GM20431 (cell line): Measurements from ENCODE around the gene MEIOSIN.
"Not testable (repeated sequence)": the region's sequence is repeated elsewhere in the genome, so short reads cannot be mapped to it uniquely, and the experiment has no call there.

Source experiments
- in situ Hi-C: fragments of 300-500 bp; cut with MseI, MboI; formaldehyde crosslinking; loops from one replicate; pipeline ENCODE4 v1.15.0; 2020; ENCODE audit warnings: low sequenced_read_pairs; ENCODE audit not compliant: unreplicated experiment

Gene MEIOSIN, protein sequence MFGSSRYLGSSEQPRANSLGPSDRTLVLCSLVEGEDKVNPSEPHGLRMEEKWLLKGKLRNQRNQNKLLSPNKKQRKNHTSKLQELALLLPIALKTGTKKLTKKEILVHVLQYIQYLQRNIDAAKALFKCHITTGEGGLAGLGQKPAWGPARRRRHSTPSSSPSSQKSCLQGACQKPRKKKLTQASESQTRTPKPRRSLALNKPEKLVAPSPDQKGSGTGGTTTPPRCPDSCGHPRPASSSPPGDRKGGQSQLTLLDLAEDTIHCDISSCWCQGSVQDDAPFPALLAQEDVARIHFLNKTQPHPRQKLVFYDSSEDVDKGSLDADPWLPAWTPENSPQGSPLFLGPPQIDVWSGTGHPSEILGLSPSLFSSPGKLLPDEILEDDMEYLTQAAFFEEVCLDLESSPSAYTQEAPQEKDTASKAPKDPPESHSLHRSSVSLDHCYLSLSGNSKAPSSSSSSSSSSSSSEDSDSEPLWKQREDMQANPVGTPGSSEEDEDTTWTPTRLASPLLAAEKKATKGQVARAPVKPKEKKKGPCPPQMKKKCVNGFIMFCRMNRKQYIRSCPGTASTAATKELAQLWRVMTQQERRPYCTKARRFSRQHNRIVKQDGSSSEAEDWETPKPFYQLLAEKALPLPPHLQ

DNA sequence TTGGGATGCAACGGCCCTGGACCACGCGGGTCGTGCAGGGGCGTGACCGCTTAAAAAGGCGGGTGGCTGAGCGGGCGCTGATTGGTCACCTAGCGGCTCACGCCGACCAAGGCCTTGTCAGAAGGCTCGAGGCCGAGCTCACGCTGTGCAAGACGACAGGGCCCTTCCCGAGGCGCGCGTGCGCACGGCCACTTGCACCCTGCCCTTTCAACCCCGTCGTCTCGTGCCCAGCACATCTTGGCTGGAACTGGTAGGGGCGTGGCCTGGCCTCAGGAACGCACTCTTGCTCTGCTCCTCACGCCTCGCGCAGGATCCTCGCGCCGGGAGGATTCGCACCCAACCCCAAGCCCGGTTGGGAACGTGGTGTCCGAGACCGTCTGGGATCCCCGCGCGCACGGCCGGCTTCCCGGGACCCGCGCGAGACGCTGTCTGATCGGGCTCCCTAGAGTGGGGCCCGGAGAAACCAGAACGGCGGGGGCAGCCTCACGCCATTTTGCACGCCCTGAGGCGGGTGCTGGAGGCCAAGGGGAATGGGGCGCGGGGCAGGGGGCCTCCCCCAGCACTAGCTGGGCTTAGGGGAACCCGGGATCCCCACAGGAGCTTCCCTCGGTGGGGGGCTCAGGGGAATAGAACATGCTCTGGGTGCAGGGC, at the start of gene MEIOSIN:
Gene MEIOSIN, plus strand, starts transcription at position 280 of the 651 bp plus-strand sequence. CDS start 1,938 bp downstream, outside the sequence.
- in situ Hi-C loops, result no loop called here

DNA sequence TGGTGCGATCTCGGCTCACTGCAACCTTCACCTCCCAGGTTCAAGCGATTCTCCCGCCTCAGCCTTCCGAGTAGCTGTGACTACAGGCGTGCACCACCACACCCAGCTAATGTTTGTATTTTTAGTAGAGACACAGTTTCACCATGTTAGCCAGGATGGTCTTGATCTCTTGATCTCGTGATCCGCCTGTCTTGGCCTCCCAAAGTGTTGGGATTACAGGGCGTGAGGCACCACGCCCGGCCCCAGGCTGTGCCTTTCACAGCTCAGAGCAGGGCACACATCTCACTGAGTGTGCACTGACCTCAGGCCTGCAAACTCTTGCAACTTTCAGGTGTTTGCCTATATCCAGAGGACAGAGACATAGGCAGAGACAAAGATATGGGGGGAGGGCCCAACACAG, 48.2 kb upstream of the MEIOSIN start:
- in situ Hi-C loops, result not testable (repeated sequence)

DNA sequence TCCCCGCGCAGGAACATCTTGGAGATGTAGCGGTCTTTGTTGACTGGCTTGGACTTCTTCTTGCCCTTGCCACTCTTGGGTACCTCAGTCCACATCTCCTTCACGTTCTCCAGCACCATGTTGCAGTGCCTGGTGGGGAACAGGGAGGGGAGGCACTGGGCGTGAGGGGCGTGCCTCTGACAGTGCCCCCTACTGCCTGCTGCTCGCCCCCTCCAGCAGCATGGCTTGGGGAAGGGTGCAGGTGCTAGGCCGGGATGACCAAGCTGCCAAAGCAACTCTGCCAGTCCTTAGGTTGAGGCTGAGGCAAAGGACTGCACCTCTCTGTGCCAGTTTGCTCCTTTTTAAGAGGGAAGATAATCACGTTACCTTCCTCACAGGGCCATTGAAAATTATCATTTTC, 45.6 kb upstream of the MEIOSIN start:
- in situ Hi-C loops, result no loop called here

DNA sequence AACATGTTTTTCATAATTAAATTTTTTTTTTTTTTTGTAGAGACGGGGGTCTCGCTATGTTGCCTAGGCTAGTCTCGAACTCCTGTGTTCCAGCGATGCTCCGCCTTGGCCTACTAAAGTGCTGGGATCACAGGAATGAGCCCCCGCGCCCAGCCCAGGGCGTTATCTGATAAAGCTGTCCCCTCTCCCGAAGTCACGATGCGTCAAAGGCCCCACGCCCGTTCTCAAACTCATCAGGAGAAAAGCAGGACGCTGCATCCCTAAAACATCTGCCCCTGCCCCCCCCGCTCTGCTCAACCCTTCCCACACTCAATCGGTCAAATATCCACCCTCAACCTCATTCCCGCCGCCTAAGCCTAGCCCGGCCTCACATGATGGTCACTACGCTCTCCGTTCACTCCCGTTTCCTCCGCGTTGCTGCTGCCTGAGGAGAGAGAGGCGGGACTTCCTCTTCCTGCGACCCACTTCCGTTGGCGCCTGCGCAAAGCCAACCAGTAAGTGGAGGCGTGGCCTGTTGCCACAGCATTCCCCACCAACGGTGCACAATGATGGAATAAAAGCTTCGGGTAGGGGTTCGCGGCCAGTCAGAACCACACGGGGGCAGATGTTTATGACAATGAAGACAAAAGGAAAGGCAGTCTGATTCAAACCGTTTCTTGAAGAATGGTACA, 41.6 kb upstream of the MEIOSIN start, which contains the start of gene SNRPD2:
Gene SNRPD2, minus strand, starts transcription at position 438 of the 671 bp plus-strand sequence. Its CDS starts 65 bp downstream, at position 373.
- in situ Hi-C loops, result no loop called here

DNA sequence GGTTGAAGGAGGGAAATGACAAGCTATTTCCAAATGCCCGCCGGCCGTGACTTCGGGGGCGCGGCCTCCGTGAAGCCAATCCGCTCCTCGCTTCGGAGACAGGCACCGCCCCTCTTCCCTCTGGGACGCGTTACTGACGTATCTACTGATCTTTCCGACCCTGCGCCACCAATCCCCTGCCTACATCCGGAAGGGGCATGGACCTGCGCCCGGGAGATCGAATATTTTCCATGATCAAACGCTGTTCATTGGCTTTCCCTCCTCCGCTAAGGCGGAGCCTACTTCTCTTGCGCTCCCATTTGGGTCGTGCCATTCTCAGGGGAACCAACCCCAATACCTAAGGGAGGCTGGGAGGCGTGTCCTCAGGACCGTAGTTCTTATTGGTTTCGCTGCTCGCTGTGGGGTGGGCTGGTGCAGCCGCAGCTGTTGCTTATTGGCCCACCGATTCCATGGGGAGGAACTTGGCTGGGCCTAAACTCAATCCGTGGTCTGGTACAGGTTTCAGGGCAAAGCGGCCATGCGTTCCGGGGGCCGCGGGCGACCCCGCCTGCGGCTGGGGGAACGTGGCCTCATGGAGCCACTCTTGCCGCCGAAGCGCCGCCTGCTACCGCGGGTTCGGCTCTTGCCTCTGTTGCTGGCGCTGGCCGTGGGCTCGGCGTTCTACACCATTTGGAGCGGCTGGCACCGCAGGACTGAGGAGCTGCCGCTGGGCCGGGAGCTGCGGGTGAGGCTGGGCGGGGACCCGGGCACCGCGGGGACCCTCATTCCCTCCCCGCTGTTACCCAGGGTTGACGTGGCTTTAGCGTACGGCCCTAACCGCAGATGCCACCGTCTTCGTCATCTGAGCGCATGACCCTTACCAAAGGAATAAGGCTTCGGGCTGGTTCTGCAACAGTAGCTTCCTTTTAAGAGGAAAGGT, 40.8 kb upstream of the MEIOSIN start, which contains the start of gene QPCTL:
Gene QPCTL, plus strand, starts transcription at position 480 of the 919 bp plus-strand sequence. Its CDS starts 38 bp downstream, at position 518.
- in situ Hi-C loops, result no loop called here

DNA sequence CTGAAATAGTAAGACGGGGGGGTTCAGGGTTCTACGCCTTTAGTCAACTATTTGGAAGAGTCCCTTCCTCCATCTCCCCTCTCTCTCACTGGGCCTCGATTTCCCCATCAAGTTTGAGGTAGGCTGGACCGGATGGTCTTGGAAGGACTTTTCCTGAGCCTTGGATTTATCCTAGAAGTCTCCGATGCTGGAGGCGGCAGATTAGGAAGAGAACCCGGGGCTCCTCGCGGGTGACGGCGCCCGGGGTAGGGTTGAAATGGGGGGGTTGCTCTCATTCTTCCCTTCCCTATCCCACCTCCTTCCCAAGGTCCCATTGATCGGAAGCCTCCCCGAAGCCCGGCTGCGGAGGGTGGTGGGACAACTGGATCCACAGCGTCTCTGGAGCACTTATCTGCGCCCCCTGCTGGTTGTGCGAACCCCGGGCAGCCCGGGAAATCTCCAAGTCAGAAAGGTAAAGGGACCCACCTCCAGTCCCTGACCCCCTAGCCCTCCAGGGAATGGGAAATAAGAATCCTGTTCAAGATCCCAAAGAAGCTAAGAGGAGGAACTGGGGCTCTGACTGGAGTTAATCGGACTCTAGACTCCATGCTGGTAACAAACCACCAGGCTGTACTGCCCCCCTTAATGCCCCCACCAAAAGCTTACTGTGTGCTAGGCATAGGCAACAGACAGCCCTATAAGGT, 40.0 kb upstream of the MEIOSIN start:
- in situ Hi-C loops, result no loop called here

DNA sequence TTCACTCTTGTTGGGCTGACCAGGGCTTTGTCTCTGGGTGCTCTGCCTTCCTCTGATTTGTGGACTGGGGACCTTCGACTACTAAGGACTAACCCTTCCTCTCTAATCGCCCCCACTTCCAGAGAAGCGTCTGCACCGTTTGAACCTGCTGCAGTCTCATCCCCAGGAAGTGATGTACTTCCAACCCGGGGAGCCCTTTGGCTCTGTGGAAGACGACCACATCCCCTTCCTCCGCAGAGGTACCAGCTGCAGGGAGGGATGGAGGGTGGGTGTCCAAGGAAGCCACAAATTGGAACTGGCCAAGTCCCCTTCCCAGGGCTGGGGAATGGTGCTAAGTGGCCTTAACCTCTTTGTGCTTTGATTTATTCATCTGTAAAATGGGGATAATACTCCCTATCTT, 31.6 kb upstream of the MEIOSIN start:
- in situ Hi-C loops, result no loop called here

DNA sequence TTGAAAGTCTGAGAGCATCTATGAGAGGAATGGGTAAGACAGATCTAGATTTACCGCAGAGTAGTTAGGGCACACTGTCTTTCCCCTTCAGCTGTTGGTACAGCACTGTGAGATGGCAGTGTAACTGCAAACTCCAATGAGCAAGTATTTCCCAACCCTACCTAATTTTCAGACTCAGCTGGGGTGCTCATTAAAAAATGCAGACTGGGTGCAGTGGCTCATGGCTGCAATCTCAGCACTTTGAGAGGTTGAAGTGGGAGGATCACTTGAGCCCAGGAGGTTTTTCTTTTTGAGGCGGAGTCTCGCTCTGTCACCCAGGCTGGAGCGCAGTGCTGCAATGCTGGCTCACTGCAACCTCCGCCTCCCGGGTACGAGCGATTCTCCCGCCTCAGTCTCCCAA, 28.1 kb upstream of the MEIOSIN start:
- in situ Hi-C loops, result no loop called here

DNA sequence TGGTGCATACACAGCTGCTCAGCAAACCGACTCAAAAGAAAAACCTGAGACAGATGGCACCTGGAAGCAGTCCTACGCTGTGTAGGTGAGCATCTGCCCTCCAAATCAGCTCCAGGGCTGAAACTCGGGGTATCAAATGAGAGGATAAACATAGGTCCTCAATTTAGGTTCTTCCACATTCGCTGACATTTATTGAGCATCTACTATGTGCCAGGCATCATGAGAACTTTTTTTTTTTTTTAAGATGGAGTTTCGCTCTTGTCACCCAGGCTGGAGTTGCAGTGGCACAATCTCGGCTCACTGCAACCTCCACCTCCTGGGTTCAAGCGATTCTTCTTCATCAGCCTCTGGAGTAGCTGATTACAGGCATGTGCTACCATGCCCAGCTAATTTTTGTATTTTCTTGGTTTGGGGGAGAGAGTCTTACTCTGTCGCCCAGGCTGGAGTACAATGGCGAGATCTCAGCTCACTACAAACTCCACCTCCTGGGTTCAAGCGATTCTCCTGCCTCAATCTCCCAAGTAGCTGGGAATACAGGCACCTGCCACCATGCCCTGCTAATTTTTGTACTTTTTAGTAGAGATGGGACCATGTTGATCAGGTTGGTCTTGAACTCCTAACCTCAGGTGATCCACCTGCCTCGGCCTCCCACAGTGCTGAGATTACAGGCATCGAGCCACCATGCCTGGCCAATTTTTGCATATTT, 27.4 kb upstream of the MEIOSIN start:
- in situ Hi-C loops, result no loop called here

DNA sequence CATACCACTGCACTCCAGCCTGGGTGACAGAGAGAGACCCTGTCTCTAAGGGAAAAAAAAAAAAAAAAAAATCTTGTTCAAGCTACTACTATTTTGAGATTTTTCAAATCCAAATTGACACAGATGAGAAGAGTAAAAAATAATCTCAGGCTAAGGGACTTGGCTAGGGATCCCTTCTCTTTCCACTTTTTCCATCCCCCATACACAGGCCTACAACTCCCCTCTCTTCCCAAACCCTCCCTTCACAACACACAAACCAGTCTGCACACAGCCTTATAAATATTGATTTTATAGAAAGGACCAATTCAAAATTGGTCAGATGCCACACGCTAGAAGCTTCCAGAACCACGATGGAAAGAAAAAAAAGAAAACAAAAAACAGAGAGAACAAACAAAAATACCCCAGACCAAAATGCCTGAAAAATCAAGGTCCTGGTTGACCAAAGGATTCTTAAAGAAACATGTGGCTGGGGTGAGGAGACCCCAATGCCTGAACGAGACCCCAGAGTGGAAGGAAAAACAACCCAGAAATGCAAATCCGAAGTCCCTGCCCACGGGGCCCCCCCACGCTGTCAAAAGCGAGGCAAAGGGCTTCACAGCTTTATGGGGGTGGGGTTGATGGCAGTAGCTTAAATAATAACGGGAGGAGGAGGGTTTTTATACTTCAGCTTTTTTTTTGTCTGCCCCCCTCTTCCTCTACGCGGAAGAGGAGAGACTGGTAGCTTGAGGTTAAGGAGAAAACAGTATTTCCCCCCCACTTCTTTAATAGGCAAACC, 22.7 kb upstream of the MEIOSIN start:
- in situ Hi-C loops, result no loop called here

DNA sequence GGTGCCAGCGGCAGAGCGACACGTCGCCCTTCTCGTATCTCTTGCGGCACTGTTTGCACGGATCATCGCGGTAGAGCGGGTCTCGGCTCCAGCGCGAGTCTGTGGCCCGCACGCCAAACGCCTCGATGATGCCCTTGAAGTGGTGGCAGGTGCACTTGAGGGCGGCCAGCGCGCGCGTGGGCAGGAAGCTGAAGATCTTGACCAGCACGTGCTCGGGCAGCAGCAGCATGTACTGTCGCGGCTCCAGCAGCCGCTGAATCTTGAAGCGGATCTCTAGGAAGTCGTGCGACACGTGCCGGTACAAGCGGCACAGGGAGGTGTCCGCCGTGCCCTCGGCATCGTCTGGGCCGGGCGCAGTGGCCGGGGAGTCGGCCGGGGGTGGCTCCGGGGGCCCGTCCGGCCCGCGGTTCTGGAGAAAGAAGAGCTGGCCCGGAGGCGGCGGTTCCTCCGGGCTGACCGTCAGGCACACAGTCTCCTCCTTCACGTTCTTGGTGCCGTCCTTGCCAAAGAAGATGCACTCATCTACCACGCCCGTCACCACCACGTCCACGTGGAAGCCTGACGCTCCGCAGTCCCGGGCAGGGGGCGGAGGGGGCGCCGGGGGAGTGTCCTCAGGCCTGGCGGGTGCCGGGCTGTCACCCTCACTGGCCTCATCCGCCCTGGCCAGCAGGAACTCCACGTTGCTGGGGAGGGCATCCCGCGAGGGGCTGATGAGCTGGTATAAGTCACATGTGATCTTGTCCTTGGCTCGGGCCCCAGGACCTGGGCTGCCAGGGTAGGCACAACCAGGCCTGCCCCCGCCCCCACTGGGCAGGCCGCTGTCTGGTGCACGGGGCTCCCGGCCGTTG, 21.2 kb upstream of the MEIOSIN start:
- in situ Hi-C loops, result no loop called here

DNA sequence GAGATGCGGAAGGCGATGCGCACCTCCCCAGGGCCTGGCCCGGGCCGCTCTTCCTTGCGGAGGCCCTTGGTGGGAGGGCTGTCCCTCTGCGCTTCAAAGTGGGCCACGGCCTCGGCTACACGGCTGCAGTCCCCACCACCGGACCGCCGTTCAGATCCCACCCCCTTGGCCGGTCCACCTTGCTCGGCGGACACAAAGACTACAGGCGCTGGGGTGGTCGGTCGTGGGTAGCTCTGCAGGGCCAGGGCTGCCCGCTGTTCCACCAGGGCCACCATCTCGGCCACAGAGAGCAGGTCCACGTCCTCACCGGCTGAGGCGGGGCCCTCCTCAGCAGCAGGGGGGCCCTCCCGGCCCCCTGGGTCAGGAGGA, 20.6 kb upstream of the MEIOSIN start:
- in situ Hi-C loops, result no loop called here

DNA sequence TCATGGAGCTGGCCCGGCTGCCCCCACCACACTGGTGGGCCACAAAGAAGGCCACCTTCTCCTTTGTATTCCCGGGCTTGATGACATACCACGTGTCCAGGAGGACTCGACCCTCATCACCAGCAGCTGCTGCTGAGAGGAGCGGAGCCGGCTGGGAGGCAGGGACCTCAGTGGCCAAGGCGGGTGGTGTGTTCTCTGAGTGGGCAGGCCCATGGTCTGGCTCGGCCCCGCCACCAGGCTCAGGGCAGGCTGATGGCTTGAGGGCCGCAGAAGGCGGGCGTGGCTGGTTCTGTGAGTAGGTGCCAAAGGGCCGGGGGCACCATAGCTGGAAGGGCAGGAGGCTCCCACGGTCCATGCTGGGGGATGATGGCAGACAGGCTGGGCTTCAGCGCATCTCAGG, 20.1 kb upstream of the MEIOSIN start:
- in situ Hi-C loops, result no loop called here

DNA sequence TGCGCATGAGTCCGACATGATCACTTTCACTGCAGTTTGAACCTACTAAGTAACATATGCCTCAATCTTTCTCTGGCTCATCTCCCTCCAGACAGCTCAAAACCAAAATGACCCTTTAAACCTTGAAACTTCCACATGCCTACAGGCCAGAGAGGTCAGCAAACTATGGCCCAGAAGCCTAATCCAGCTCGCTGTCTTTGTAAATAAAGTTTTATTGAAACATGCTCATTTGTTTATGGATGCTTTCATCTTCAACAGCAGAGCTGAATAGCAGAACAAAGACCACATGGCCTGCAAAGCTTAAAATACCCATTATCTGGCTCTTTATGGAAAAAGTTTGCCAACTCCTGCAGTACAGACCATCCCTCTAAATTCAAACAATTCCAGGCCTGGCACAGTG, 18.1 kb upstream of the MEIOSIN start:
- in situ Hi-C loops, result no loop called here

DNA sequence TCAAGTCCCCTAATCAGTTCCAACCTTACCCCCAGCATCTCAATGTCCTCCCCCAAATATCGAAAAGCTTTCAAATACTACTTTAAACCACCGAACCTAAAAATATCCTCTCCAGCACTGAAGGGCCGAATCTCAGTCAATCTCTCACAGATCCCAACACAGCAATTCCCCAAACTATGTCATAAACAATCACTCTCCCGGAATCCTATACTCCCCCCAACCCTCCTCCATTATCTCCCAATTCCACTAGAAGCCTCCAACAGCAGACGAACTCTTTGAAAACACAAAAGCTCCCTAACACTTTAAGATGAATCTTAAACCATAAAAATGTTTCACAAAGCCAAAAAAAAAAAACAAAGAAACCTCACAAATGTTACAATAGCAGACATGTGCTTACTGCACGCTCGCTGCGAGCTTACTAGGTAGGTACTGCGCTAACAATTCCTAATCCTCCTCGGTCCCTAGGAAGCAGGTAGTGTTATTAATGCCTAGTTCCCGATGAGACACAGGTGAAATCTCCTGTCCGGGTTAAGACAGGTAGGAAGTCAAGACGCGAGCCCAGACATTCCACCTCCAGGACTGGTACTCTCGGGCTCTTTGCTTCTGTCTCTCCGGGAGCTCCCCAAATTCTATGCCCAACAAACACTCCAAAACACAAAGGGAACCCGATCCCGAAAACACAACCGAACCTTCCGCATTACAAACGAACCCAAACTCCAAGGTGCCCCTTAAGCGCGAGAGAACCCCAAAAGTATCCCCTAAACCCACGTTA, 16.7 kb upstream of the MEIOSIN start:
- in situ Hi-C loops, result no loop called here
